SK-N-MC (cell line): ENCODE data around the gene CDH4.

ENCODE experiments used
- DNase-seq: peaks from one replicate; pipeline ENCODE4 v3.0.0-alpha.2; 2011; ENCODE audit warnings: low read depth, low spot score
- H3K27ac ChIP-seq: fragments of 200-600 bp; sonication (generic); 2 replicates; pipeline ENCODE4 v1.5.1; 2016; ENCODE audit warnings: mixed run types
- H3K36me3 ChIP-seq: fragments of 200-600 bp; sonication (generic); 2 replicates; pipeline ENCODE4 v1.6.1; 2017; ENCODE audit warnings: antibody characterized with exemption, low read length, mixed read lengths; ENCODE audit not compliant: insufficient read depth
- H3K4me3 ChIP-seq: fragments of 200-600 bp; sonication (generic); 2 replicates; pipeline ENCODE4 v1.5.1; 2016
- H3K9ac ChIP-seq: fragments of 200-600 bp; sonication (generic); 2 replicates; pipeline ENCODE4 v1.8.0; 2017; ENCODE audit warnings: mixed run types, mixed read lengths; ENCODE audit not compliant: insufficient read length
- H3K9me3 ChIP-seq: fragments of 200-600 bp; sonication (generic); 2 replicates; pipeline ENCODE4 v1.6.1; 2017; ENCODE audit warnings: low read depth, mild to moderate bottlenecking, antibody characterized with exemption, low read length, moderate library complexity, mixed read lengths
- EZH2 ChIP-seq: fragments of 200-600 bp; sonication (generic); IDR thresholded peaks from one replicate; pipeline ENCODE4 v1.6.1; 2017; ENCODE audit warnings: antibody characterized with exemption
- FOXP2 ChIP-seq: optimal IDR thresholded peaks from 2 replicates; pipeline ENCODE3; 2011; ENCODE audit warnings: mild to moderate bottlenecking, moderate library complexity; ENCODE audit not compliant: insufficient read depth; ENCODE audit errors: extremely low read length, control extremely low read depth
- POLR2AphosphoS5 ChIP-seq: IDR thresholded peaks from 2 replicates; pipeline ENCODE4 v1.6.1; 2012; ENCODE audit warnings: mild to moderate bottlenecking, low read depth, low read length, borderline replicate concordance

CDH4 gene

DNA sequence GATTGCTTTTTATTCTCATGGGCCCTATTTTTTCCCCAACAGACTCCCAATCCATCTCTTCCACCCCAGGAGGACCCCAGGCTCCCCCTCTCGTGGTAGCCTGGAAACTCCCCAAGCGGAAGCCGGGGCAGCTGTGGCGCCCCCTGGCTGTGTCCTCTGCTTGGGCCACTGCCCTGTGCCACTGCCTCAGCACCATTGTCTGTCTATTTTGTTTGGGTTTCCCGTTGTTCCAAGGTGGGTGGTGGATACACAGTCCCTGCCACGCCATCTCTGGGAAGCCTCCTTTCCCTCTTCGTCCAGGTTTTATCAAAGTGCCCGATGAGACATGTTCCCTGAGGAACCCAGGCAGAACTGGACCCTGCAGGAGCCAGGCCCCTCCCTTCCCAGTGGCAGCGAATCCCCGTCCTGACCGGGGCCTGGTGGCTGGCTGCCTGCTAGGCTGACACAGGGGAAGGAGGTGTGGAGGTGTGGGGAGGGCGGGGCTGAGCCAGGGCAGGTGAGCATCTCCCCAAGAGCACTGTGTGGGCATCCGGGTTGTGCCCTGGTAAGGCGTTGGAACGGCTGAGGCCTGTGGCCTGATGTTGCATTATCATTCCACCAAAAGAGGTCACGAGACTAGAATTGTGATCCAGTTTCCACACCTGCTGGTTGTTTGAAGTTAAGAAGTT, 228.2 kb downstream of the CDH4 start:
- no peaks in the 10 kb centered on the region for H3K9me3 ChIP-seq
- DNase-seq: no peak
- no peaks in the 10 kb centered on the region for H3K36me3 ChIP-seq
- no peak overlapping the region for H3K4me3 ChIP-seq
- TF ChIP-seq EZH2: no peak
- no peak for TF ChIP-seq POLR2AphosphoS5
- no peak for TF ChIP-seq FOXP2
- no peak overlapping the region for H3K27ac ChIP-seq
- H3K9ac ChIP-seq: no peak overlapping the region

DNA sequence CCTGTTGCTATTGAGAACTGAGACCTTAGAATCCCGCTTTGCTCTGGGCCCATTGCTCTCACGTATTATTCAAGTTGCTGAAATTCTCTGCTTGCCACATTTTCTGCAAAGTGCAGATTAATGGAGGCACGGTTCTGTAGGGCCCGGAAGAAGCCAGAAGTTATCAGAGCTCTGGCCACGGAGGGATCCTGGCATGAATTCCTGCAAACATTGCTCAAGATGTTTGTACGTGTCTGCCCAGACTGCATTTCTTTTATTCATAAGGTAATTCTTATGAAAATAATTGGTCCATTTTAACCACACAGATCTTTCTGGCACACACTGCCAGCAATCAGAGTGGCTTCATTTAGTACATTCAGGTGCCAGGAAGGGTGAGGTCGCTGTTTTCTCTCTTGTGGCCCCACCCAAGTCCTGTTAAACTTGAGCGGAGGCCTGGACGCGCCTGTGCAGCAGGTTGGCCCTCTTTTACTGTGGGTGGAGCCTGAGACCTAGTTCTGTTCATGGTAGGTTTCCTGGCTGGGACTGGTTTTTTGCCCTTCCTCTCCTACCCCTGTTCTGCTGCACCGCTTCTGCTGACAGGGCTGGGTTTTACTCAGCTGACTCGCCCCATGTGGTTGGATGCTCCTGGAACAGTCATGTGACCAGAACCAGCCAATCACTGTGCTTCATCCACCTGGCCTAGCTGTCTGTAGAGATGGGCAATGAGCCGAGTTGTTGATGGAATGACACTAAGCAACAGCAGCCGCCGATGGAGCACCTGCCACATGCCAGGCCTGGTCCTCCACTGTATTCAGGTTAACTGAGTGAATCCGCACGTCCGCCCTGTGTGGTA, 230.2 kb downstream of the CDH4 start:
- Histone ChIP-seq H3K4me3 (no peak overlapping the region), H3K27ac (no peak overlapping the region), H3K9me3 (no peaks in the 10 kb centered on the region), H3K36me3 (no peaks in the 10 kb centered on the region), H3K9ac (no peak overlapping the region)
- TF ChIP-seq POLR2AphosphoS5 (no peak), FOXP2 (no peak), EZH2 (no peak)
- DNase-seq: no peak

DNA sequence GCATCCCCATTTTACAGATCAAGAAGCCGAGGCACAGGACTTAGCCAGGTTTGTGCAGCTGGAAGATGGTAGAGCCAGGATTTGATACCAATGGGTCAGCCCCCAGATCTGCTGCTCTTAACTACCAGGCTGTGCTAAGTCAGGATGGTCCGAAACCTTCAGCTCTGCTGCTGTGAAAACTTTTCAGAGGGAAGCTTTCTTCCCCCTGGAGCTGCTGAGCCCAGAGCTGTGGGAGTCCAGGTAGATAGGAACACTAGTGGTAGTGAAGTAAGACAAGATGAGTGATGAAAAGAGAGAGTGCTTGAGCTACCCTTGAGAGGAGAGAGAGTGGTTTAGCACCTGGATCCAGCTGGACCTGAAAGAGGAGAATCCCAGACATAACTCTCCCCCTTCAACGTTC, 230.8 kb downstream of the CDH4 start:
- TF ChIP-seq POLR2AphosphoS5 (no peak), FOXP2 (no peak)
- Histone ChIP-seq H3K36me3 (no peaks in the 10 kb centered on the region), H3K9me3 (no peaks in the 10 kb centered on the region), H3K27ac (no peak overlapping the region), H3K4me3 (no peak overlapping the region), H3K9ac (no peak overlapping the region)
- DNase-seq: no peak

DNA sequence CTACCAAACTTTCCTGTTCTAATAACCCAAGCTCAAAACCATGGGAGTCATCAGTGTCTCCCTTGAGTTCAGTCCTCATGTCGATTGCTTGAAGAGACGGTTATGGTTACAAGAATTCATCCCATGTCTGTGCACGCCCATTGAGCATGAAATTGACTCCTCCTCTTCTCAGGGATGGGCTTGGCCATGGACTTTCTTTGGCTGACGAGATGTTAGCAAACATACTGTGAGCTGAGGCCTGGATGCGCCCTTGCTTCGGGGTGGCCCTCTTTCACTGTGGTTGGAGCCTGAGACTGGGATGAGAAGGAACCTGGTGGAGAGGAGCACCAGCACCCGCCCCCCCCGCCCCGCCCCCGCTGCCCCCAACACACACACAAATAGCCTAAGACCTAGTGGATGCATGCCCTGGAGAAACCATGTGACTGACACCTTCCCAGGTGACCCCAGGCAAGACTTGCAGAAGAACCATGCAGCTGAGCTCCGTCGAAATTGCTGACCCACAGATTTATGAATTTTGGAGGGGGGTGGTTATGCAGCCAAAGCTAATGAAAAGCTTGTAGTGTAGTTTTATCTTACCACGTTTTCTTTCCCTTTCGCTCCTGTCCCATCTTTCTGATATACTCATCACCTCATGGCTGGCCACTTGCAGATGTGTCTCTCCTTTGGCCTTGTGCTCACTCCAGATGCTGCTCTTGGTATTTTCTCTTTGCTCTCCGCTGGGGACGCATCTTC, 231.4 kb downstream of the CDH4 start:
- no peak overlapping the region for H3K4me3 ChIP-seq
- H3K9ac ChIP-seq: no peak overlapping the region
- H3K27ac ChIP-seq: no peak overlapping the region
- no peak for TF ChIP-seq FOXP2
- no peak for TF ChIP-seq POLR2AphosphoS5
- TF ChIP-seq EZH2: no peak
- no peaks in the 10 kb centered on the region for H3K36me3 ChIP-seq
- H3K9me3 ChIP-seq: no peaks in the 10 kb centered on the region
- DNase-seq: no peak

DNA sequence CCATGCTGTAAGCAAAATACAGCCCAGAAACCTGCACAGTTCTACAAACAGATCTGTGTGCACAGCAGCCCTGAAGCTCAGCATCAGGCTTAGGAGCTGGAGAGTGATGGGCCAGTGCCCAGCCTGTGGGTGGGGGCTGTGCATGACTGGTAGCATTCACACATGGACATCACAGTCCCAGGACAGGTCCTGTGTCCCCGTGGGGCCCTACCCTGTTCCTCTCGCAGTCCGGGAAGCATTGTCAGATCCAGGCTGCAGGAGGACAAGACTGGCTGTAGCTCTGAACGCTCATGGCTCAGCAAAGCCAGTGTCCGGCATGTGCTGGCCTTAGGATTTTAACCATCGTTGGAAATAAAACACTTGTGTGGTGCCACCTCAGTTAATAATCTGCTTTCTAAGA, 234.1 kb downstream of the CDH4 start:
- no peak for DNase-seq
- Histone ChIP-seq H3K9ac (no peak overlapping the region), H3K36me3 (no peaks in the 10 kb centered on the region), H3K4me3 (no peak overlapping the region), H3K9me3 (no peaks in the 10 kb centered on the region), H3K27ac (no peak overlapping the region)
- no peak for TF ChIP-seq FOXP2
- TF ChIP-seq EZH2: no peak
- no peak for TF ChIP-seq POLR2AphosphoS5

DNA sequence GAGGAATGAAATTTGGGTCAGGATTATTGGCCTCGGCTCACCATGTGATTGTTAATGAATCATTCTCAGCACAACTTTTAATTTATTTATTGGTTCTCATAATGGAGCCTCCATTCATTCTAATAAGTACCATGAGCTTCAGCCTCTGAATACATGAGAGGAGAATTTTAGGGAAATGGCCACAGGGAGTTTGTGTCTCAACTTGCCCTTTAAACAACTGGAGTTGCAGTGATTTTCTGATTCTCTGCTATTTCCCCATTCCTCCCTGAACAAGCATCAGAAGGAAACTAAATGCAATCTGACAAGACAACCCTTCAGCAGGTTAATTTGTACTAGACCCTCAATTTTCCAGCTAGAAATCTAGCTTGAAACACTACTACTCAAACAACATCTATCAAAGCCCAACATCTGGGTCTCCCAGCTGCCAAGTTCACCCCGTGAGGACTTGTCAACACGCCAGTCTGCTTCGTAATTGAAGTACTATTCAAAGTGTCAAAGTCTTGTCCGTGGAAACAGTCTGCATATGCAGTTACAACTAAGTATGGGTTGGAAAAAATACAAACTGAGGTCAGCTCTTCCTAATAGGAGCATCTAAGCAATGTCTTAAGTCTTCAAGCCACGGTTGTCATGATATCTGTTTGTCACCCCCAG, 235.4 kb downstream of the CDH4 start:
- H3K4me3 ChIP-seq: no peak overlapping the region
- H3K27ac ChIP-seq: no peak overlapping the region
- TF ChIP-seq EZH2: no peak
- no peak for TF ChIP-seq POLR2AphosphoS5
- no peak for TF ChIP-seq FOXP2

DNA sequence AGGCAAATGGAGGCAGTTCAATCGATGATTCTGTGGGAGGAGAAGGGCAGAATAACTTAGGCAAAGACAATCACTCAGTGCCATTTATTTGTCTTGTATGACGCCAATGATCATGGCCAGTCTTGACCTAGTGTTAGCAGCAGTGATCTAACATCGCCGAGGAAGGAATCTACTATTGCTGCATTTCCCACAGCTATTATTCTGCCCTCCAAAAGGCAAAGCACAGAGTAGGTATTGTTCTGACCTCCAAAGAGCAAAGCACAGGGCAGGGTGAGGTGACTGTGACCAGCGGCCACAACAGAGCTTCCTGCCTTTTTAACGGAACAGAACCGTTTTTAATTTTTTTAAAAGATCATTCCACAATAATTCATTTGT, 235.9 kb downstream of the CDH4 start:
- TF ChIP-seq POLR2AphosphoS5 (no peak), EZH2 (no peak), FOXP2 (no peak)
- H3K27ac ChIP-seq: no peak overlapping the region
- H3K36me3 ChIP-seq: no peaks in the 10 kb centered on the region
- H3K9ac ChIP-seq: no peak overlapping the region
- no peak overlapping the region for H3K4me3 ChIP-seq
- DNase-seq: no peak
- no peaks in the 10 kb centered on the region for H3K9me3 ChIP-seq

More for the DNA sequence above, 235.4 kb downstream of the CDH4 start:
- no peak for DNase-seq
- Histone ChIP-seq H3K9ac (no peak overlapping the region), H3K36me3 (no peaks in the 10 kb centered on the region), H3K9me3 (no peaks in the 10 kb centered on the region)

DNA sequence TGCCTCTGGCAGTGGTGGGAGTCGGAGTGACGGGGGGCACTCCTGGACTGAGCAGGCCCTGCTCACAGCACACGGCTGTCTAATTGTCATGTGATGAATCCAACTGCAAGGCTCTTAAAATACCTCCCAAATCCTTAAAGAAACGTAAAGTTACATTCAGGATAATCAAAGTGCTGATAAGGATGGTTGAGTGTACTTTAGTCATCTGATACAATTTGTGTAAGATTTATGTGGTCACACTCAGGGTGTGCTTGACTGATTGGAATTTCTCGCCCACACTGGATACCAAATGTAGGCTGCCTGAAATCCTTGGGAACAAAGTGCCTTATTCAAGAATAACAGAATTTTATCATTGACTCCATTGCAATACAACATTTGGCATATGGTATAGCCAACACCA, 238.7 kb downstream of the CDH4 start:
- no peak for DNase-seq
- TF ChIP-seq POLR2AphosphoS5 (no peak), FOXP2 (no peak), EZH2 (no peak)
- H3K9me3 ChIP-seq: no peaks in the 10 kb centered on the region
- no peaks in the 10 kb centered on the region for H3K36me3 ChIP-seq
- no peak overlapping the region for H3K9ac ChIP-seq
- no peak overlapping the region for H3K27ac ChIP-seq
- H3K4me3 ChIP-seq: no peak overlapping the region
